ENCODE measurements around the gene SPRR5. TPM values are rescaled to one million over a fixed set of nuclear protein-coding genes. Genes with fewer than 3 reads are reported as not detected.

SPRR5 gene
- total and polyA plus RNA-seq, 2 of the 4 experiments (the other 2 are of a cell fraction): not detected

- no TSS peak for BruUV-seq (replicated peaks)
- no peak overlapping the region for H3K9ac ChIP-seq (ENCODE audit: low read depth, low read length)
- H3K36me3 ChIP-seq (ENCODE audit: control insufficient read depth, insufficient read depth, low read length): no peaks in the 10 kb centered on the region
- H3K23ac ChIP-seq (ENCODE audit: low read depth, low read length): no peak overlapping the region
- H4K20me1 ChIP-seq (ENCODE audit: insufficient read depth, low read length): no peaks in the 10 kb centered on the region
- no peak overlapping the region for H2AK9ac ChIP-seq (replicated peaks; ENCODE audit: low read depth, low read length, poor library complexity)
- H3K27ac ChIP-seq (ENCODE audit: insufficient read depth, low read length): no peak overlapping the region
- in situ Hi-C loops (cut with MboI; ENCODE audit: low sequenced_read_pairs) (no loop called here), intact Hi-C loops (cut with micrococcal nuclease) (no loop called here), dilution Hi-C loops (cut with HindIII; ENCODE audit: low sequenced_read_pairs, unreplicated experiment) (no loop called here)
- H2AK5ac ChIP-seq (ENCODE audit: low read depth, low read length): no peak overlapping the region
- no peak overlapping the region for H3K4ac ChIP-seq (ENCODE audit: low read depth, low read length)
- no peak overlapping the region for H2BK120ac ChIP-seq (ENCODE audit: low read depth, low read length)
- no peak overlapping the region for H4K91ac ChIP-seq (ENCODE audit: insufficient read depth, low read depth, low read length)
- H3K18ac ChIP-seq (ENCODE audit: low read depth, low read length): no peak overlapping the region
- H3K27me3 ChIP-seq (ENCODE audit: control insufficient read depth, insufficient read depth, low read length): no peaks in the 10 kb centered on the region
- H3K4me2 ChIP-seq (ENCODE audit: low read depth, low read length): no peak overlapping the region
- H2BK20ac ChIP-seq (ENCODE audit: low read depth, low read length): no peak overlapping the region
- DNase-seq: no peak
- H3K4me1 ChIP-seq (ENCODE audit: control insufficient read depth, insufficient read depth, low read length): no peaks in the 10 kb centered on the region
- no peak overlapping the region for H3K4me3 ChIP-seq (ENCODE audit: insufficient read depth, low read depth, low read length)
- no peak overlapping the region for H3K56ac ChIP-seq (ENCODE audit: extremely low read depth, insufficient read depth, low read length)
- H4K8ac ChIP-seq (ENCODE audit: low read depth in 2 of 2, low read length in 2 of 2): no peak overlapping the region
- POLR2A ChIA-PET (ENCODE audit: unreplicated experiment): no interaction called here
- no peak overlapping the region for H2AFZ ChIP-seq (replicated peaks; ENCODE audit: low read length, poor library complexity)
- CTCF ChIA-PET: no interaction called here
- no peak for TF ChIP-seq MAZ (IDR thresholded peaks at IDR 0.05; ENCODE audit: borderline replicate concordance, low read depth, low read length)
- TF ChIP-seq SMC3 (IDR thresholded peaks at IDR 0.05; ENCODE audit: low read depth, low read length): no peak
- no peak overlapping the region for H2BK5ac ChIP-seq (ENCODE audit: low read depth, low read length, poor library complexity, severe bottlenecking)
- ATAC-seq (ENCODE audit: low read depth): no peak
- WGBS, 2 experiments (ENCODE audit: extremely low coverage in 2 of 2, insufficient read length in 1 of 2): no CpG with 5 or more reads among the region's 3 CpGs
- H2BK15ac ChIP-seq (ENCODE audit: low read depth, low read length): no peak overlapping the region
- H3K9me1 ChIP-seq (ENCODE audit: insufficient read depth, low read length): no peaks in the 10 kb centered on the region
- H3K79me1 ChIP-seq (ENCODE audit: low read depth in 1 of 2, low read length in 2 of 2): no peaks in the 10 kb centered on the region
- H3K9me3 ChIP-seq (ENCODE audit: control insufficient read depth, insufficient read depth, low read length): no peaks in the 10 kb centered on the region
- no peak overlapping the region for H4K5ac ChIP-seq (ENCODE audit: low read depth, low read length)
- H3K14ac ChIP-seq (replicated peaks; ENCODE audit: low read depth, low read length): no peak overlapping the region
Observed at GRCh38 chr1:152928671-152929070, 18.3 kb upstream of the SPRR5 start.

Measured in IMR-90 (cell line).